Liver (tissue), 9 donors: ENCODE measurements around the gene COL5A1. TPM values are rescaled to one million over a fixed set of nuclear protein-coding genes. Genes with fewer than 3 reads are reported as not detected.
"Not testable (repeated sequence)": the region's sequence is repeated elsewhere in the genome, so short reads cannot be mapped to it uniquely, and the experiment has no call there.

Experiments
- DNase-seq: peaks from one replicate; pipeline ENCODE4 v3.0.0-alpha.2; 2017; ENCODE audit warnings: low spot score
- H3K27ac ChIP-seq, 2 donors: one replicate each; pipeline ENCODE4 v1.7.0; 2013; ENCODE audit warnings: inconsistent platforms in 2 of 2, low read length in 2 of 2, control low read depth in 1 of 2, low read depth in 1 of 2, mild to moderate bottlenecking in 1 of 2
- H3K27me3 ChIP-seq, 4 donors: one replicate each; pipeline versions ENCODE4 v1.6.1 to v1.7.0; 2013; ENCODE audit warnings: low read length in 3 of 4, inconsistent platforms in 1 of 4, mild to moderate bottlenecking in 1 of 4, moderate library complexity in 1 of 4; ENCODE audit not compliant: control insufficient read depth in 4 of 4, insufficient read depth in 4 of 4
- H3K36me3 ChIP-seq, 4 donors: one replicate each; pipeline versions ENCODE4 v1.6.1 to v1.7.0; 2013; ENCODE audit warnings: low read length in 3 of 4, mild to moderate bottlenecking in 3 of 4, low read depth in 1 of 4, moderate library complexity in 1 of 4; ENCODE audit not compliant: control insufficient read depth in 4 of 4, insufficient read depth in 3 of 4
- H3K4me1 ChIP-seq, 4 donors: one replicate each; pipeline versions ENCODE4 v1.6.1 to v1.7.0; 2013; ENCODE audit warnings: low read length in 3 of 4, mild to moderate bottlenecking in 3 of 4, moderate library complexity in 1 of 4; ENCODE audit not compliant: control insufficient read depth in 4 of 4, insufficient read depth in 4 of 4
- H3K4me3 ChIP-seq, 3 donors: one replicate each; pipeline versions ENCODE4 v1.6.1 to v1.7.0; 2013; ENCODE audit warnings: low read length in 3 of 3, control low read depth in 1 of 3, low read depth in 1 of 3, mild to moderate bottlenecking in 1 of 3
- H3K9ac ChIP-seq, 2 donors: one replicate each; pipeline ENCODE4 v1.7.0; 2013; ENCODE audit warnings: low read length in 2 of 2, mild to moderate bottlenecking in 2 of 2, moderate library complexity in 2 of 2, control low read depth in 1 of 2, low read depth in 1 of 2
- H3K9me3 ChIP-seq, 4 donors: one replicate each; pipeline versions ENCODE4 v1.6.1 to v1.7.0; 2013; ENCODE audit warnings: low read length in 3 of 4; ENCODE audit not compliant: control insufficient read depth in 4 of 4
- EGR1 ChIP-seq, 2 donors: IDR thresholded peaks; 2 replicates each; pipeline ENCODE4 v1.6.1; 2016 to 2018; ENCODE audit warnings: antibody characterized with exemption in 2 of 2, low read depth in 2 of 2
- FOXA1 ChIP-seq: IDR thresholded peaks from 2 replicates; pipeline ENCODE4 v1.6.1; 2016; ENCODE audit warnings: antibody characterized with exemption
- HNF4A ChIP-seq, 2 donors: conservative IDR thresholded peaks; 2 replicates each; pipeline ENCODE4 v1.6.1; 2016; ENCODE audit warnings: antibody characterized with exemption in 2 of 2, mild to moderate bottlenecking in 2 of 2
- HNF4G ChIP-seq: IDR thresholded peaks from 2 replicates; pipeline ENCODE4 v1.6.1; 2016; ENCODE audit warnings: antibody characterized with exemption
- JUND ChIP-seq, 2 donors: IDR thresholded peaks; 2 replicates each; pipeline ENCODE4 v1.6.1; 2016; ENCODE audit warnings: antibody characterized with exemption in 2 of 2
- NR2F2 ChIP-seq: IDR thresholded peaks from 2 replicates; pipeline ENCODE4 v1.6.1; 2016; ENCODE audit warnings: antibody characterized with exemption
- RAD21 ChIP-seq, 2 donors: IDR thresholded peaks; 2 replicates each; pipeline ENCODE4 v1.6.1; 2016; ENCODE audit warnings: antibody characterized with exemption in 2 of 2, mild to moderate bottlenecking in 2 of 2
- TAF1 ChIP-seq: conservative IDR thresholded peaks from 2 replicates; pipeline ENCODE4 v1.6.1; 2016; ENCODE audit warnings: antibody characterized with exemption, mild to moderate bottlenecking
- YY1 ChIP-seq: IDR thresholded peaks from 2 replicates; pipeline ENCODE4 v1.6.1; 2016; ENCODE audit warnings: antibody characterized with exemption, mild to moderate bottlenecking
- WGBS: extraction: QIAGEN DNeasy Blood & Tissue Kit; methylation state at CpG from one replicate; pipeline ENCODE4 v1.1.7; 2013; 5-methylcytosine and 5-hydroxymethylcytosine counted together
- polyA plus RNA-seq, 2 donors: library from polyadenylated mRNA; stranded (reverse) in 1 of 2; unstranded in 1 of 2; fragments of 200-250 nt in 1 of 2; fragments of >200 nt in 1 of 2; fragmentation: Nextera tagmentation in 1 of 2; extraction: Ambion mirVana in 1 of 2; gene quantifications; one replicate each; pipeline versions ENCODE4 v1.2.1 to v1.2.3, GENCODE V29; 2013 to 2015
- total RNA-seq, 2 donors: library from RNA; depleted of rRNA; stranded (reverse); fragments of >200 nt; gene quantifications; one replicate each; pipeline ENCODE4 v1.2.3, GENCODE V29; 2014
- TF ChIP-seq, protein P1 (sequence below): IDR thresholded peaks from 2 replicates; pipeline ENCODE4 v1.6.1; 2016; ENCODE audit warnings: antibody characterized with exemption
- TF ChIP-seq, protein P2 (sequence below): fragments of 150-350 bp; IDR thresholded peaks from 2 replicates; pipeline ENCODE4 v1.5.1; 2017; ENCODE audit warnings: improper control_type of control experiment, low read depth, low read length; ENCODE audit not compliant: missing input control
- donor health status: healthy.
- donor health status: healthy.
- donor health status: healthy.
- donor health status: healthy.
- donor health status: healthy.

COL5A1 gene
- total and polyA plus RNA-seq, 4 donors: 0.67 to 15.6 (median 11.2) TPM

DNA sequence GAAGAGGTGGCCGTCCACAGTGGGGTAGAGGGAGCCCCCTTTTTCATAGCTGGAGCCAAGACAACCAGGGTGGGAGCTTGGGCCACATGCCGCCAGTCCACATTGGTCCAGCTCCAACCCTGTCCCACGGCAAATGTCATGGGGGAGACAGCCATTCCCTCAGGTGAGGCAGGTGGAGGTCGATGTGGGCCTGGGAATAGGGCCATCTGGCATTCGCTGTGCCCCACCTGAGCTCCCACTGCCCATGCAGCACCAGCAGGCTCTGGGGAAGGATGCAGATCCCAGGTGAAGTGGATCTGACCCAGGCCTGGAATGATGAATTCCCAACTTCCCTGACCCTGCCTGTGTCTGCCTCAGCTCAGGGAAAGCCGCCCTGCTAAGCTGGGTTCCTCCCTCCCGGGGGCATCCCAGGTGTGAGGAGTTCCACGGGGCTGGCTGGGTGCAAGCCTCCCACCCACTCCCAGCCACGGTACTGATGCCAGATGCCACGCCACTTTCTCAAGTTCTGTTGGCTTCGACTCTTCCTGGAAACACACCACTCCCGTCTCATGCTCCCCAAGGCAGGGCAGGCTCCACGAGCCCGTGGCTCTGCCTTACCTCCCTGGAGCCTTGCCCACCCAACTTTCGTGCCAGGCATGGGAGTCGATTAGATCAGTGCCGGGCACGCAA is 213.8 kb downstream of the COL5A1 start:
- no peak for DNase-seq
- Histone ChIP-seq H3K9me3 (peaks cover 0 to 7% (median under 1%) of the 10 kb centered on the region in 4 donors), H3K4me1 (no peaks in the 10 kb centered on the region), H3K27me3 (peaks cover 0 to 2% (median 0%) of the 10 kb centered on the region in 4 donors), H3K36me3 (no peaks in the 10 kb centered on the region), H3K27ac (no peak overlapping the region), H3K4me3 (no peak overlapping the region), H3K9ac (no peak overlapping the region)
- no peak for TF ChIP-seq EGR1 (IDR thresholded peaks at IDR 0.05; ENCODE audit: low read depth in 2 of 2)
- TF ChIP-seq RAD21 (IDR thresholded peaks at IDR 0.05): no peak
- TF ChIP-seq, protein P1, sequence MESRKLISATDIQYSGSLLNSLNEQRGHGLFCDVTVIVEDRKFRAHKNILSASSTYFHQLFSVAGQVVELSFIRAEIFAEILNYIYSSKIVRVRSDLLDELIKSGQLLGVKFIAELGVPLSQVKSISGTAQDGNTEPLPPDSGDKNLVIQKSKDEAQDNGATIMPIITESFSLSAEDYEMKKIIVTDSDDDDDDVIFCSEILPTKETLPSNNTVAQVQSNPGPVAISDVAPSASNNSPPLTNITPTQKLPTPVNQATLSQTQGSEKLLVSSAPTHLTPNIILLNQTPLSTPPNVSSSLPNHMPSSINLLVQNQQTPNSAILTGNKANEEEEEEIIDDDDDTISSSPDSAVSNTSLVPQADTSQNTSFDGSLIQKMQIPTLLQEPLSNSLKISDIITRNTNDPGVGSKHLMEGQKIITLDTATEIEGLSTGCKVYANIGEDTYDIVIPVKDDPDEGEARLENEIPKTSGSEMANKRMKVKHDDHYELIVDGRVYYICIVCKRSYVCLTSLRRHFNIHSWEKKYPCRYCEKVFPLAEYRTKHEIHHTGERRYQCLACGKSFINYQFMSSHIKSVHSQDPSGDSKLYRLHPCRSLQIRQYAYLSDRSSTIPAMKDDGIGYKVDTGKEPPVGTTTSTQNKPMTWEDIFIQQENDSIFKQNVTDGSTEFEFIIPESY: no peak
- TF ChIP-seq NR2F2: no peak
- 78% methylated on average over 18 of the region's 18 CpGs for WGBS

DNA sequence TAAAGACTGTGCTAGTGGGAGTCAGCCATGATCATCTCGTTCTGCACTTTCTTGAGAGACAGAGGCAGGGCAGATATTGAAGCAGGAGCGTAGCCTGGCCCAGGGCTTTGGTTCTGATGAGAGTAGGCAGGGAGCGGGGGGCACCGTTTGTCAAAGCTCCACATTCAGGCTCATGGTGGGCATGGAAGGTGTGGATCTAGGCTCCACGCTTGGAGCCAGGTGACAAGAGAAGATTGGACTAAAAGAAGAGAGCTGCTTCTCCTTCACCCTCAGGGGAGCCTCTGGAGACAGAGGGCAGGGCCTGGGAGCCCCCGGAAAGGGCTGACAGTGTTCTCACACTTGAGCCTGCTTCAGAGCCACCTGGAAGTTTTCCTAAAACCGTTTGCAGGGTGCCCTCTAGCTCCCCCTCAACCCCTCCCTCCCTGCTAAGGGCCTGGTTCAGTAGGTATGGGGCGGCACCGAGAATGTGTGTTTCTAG is 214.3 kb downstream of the COL5A1 start:
- H3K36me3 ChIP-seq: no peaks in the 10 kb centered on the region
- H3K27ac ChIP-seq: no peak overlapping the region
- peaks cover 0 to 3% (median under 1%) of the 10 kb centered on the region in 4 donors for H3K9me3 ChIP-seq
- 76% methylated on average over 9 of the region's 9 CpGs for WGBS
- TF ChIP-seq YY1 (no peak), FOXA1 (no peak), JUND (IDR thresholded peaks at IDR 0.05) (no peak), HNF4G (no peak), TAF1 (no peak), EGR1 (IDR thresholded peaks at IDR 0.05; ENCODE audit: low read depth in 2 of 2) (no peak), NR2F2 (no peak), HNF4A (conservative IDR thresholded peaks at IDR 0.05) (no peak), RAD21 (IDR thresholded peaks at IDR 0.05) (no peak)
- TF ChIP-seq, protein P1: no peak
- TF ChIP-seq, protein P2, sequence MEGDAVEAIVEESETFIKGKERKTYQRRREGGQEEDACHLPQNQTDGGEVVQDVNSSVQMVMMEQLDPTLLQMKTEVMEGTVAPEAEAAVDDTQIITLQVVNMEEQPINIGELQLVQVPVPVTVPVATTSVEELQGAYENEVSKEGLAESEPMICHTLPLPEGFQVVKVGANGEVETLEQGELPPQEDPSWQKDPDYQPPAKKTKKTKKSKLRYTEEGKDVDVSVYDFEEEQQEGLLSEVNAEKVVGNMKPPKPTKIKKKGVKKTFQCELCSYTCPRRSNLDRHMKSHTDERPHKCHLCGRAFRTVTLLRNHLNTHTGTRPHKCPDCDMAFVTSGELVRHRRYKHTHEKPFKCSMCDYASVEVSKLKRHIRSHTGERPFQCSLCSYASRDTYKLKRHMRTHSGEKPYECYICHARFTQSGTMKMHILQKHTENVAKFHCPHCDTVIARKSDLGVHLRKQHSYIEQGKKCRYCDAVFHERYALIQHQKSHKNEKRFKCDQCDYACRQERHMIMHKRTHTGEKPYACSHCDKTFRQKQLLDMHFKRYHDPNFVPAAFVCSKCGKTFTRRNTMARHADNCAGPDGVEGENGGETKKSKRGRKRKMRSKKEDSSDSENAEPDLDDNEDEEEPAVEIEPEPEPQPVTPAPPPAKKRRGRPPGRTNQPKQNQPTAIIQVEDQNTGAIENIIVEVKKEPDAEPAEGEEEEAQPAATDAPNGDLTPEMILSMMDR: no peak
- H3K27me3 ChIP-seq: peaks cover 0 to 2% (median 0%) of the 10 kb centered on the region in 4 donors
- H3K4me3 ChIP-seq: no peak overlapping the region
- no peaks in the 10 kb centered on the region for H3K4me1 ChIP-seq
- no peak for DNase-seq
- H3K9ac ChIP-seq: no peak overlapping the region

DNA sequence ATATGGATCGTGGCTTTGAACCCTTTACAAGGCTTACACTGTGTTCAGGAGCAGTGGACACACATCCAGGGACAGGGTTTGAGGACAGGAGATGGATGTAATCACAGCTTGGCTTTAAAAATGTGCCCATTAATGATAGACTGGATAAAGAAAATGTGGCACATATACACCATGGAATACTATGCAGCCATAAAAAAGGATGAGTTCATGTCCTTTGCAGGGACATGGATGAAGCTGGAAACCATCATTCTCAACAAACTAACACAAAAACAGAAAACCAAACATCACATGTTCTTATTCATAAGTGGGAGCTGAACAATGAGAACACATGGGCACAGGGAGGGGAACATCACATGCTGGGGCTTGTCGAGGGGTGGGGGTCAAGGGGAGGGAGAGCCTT is 215.8 kb downstream of the COL5A1 start:
- 93% methylated on average over 2 of the region's 2 CpGs for WGBS
- H3K4me1 ChIP-seq, H3K4me3 ChIP-seq, H3K36me3 ChIP-seq, H3K27ac ChIP-seq, H3K9me3 ChIP-seq, DNase-seq, H3K27me3 ChIP-seq, H3K9ac ChIP-seq: not testable (repeated sequence)
